Stimulated activated CD4-positive, alpha-beta T cell treated with anti-CD3 and anti-CD28 coated beads, Interleukin-1b, Interleukin-23, amount 100 ng/mL, for 1 hour (primary cell): ENCODE measurements around the gene MBD2.
"Not testable (repeated sequence)": the region's sequence is repeated elsewhere in the genome, so short reads cannot be mapped to it uniquely, and the experiment has no call there.

Experiments
- DNase-seq, 2 donors: peaks; one replicate each; pipeline ENCODE4 v3.0.0-alpha.2; 2020; ENCODE audit warnings: low read depth in 2 of 2

Gene MBD2, protein sequence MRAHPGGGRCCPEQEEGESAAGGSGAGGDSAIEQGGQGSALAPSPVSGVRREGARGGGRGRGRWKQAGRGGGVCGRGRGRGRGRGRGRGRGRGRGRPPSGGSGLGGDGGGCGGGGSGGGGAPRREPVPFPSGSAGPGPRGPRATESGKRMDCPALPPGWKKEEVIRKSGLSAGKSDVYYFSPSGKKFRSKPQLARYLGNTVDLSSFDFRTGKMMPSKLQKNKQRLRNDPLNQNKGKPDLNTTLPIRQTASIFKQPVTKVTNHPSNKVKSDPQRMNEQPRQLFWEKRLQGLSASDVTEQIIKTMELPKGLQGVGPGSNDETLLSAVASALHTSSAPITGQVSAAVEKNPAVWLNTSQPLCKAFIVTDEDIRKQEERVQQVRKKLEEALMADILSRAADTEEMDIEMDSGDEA

DNA sequence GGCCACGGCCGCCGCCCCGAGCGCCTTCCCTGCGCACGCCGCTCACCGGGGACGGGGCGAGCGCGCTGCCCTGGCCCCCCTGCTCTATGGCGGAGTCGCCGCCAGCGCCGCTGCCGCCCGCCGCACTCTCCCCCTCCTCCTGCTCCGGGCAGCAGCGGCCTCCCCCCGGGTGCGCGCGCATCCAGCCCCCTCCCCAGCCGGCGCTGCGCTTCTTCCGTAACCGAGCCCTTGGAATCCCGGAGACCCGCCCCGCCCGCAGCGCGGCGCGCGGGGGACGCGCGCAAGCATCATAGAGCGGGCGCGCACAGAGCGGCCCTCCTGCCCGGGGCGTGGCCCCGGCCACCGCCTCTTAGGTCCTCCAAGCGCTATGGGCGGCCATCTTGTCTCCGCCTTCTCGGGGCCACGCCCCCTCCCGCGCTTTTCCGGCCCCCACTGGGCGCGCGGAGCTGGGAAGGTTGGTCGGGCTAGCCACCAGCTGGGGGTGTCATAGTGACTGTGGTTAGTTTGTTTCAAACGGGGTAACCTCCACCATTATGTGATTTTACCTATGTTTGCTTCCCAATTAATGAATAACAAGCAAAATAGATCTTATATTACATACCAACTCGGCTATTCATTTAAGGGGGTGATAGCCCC is at the start of gene MBD2:
TSS of gene MBD2 (minus strand) at position 291 of the 636 bp plus-strand sequence. CDS start at position 181, 110 bp downstream.
- peak; percentile 79 to 92 for DNase-seq

DNA sequence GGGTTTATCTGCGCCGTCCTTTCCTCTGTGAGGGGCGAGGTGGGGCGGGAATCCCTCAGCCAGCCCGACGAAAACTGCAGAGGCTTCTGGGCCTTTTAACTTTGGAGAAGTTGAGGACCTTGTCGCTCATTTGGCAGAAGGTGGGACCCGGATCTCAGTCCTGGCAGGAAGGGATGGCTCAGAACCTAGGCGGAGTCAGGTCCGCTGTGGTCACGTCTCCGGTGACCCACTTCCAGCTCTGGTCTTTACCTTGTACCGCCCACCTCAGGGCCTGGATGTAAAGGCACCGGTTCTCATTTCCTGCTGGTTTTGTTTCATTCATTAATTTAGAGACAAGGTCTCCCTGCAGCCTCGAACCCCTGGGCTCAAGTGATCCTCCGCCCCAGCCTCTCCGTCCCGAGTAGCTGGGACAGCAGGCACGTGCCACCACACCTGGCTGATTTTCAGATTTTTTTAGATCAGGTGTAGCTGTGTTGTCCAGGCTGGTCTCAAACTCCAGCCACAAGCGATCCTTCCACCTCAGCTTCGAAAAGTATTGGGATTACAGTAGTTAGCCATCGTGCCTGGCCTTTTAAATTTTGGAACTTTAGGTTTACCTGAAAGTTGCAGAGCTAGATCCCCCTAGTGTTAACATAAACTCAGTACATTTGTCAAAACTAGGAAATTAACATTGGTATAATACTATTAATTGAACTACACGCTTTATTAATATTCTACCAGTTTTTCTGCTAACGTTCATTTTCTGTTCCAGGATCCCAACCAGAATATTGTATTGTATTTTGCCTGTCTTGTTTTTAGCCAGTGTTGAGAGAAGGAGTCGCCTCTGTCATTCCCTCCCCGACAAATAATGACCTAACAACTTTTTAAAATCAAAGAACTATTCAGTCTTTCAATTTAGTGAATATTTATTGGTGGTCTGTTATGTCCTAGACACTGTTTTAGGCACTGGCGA is 45.7 kb upstream of the MBD2 start:
- DNase-seq = no peak

DNA sequence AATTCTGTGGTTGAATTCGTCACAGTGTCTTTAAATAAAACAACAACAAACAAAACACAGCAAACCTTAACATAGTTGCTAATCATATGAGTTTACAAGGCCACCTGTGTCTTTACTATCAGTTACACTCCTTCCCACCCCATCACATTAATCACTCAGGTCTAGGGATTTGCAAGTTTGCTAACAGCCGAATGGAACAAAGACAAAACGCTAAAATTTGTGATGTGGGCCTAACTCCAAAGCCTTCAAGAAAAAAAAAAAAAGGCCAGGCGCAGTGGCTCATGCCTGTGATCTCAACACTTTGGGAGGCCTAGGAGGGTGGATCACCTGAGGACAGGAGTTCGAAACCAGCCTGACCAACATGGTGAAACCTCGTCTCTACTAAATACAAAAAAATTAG is 44.3 kb upstream of the MBD2 start:
- DNase-seq = no peak

DNA sequence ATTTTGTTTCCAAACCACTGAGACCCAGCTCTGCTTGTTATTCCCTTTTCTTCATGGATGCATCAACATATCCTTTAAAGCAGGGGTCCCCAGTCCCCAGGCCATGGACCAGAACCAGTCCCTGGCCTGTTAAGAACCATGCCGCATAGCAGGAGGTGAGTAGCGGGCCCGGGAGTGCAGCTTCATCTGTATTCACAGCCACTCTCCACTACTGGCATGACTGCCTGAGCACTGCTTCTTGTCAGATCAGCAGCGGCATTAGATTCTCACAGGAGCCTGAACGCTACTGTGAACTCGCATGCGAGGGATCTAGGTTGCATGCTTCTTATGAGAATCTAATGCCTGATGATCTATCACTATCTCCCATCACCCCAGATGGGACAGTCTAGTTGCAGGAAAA is 43.2 kb upstream of the MBD2 start:
- no peak for DNase-seq

DNA sequence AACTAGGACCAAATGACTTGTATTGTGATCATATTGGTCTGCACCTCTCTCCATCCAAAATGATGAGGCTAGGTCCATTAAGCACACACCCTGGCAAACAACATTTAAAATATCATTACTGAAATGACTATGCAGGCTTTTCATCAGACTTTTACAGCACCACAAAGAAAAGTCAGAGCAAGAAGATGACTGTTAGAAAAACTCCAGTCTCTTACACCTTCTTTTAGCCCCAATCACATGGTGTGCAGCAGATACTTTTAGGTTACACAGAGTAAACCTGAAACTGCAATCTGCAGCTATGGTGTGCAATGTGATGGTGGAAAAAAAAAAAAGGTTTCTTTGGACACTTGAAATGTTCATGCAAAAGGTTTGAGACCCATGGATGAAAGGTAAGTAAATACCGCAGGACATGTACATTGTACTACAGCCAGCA is 39.5 kb upstream of the MBD2 start:
- no peak for DNase-seq

DNA sequence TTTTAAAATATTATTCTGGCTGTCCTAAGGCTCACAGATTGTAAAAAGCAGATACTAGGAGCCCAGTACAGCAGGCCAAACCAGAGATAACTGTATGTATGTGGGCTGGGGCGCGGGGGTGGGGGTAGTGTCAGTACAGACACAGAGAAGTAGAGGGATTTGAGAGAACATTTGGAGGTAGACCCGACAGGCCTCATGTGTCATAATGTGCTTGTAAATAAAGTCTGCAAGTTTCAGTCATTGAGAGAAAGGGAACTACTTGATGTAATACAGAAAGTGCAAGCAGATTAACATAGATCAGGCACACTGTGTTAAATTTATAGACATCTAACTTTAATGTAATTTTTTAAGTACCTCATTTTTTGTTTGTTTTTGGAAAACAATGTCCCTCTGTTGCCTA is 37.4 kb upstream of the MBD2 start:
- DNase-seq = peak in 1 of 2 donors; percentile 38

DNA sequence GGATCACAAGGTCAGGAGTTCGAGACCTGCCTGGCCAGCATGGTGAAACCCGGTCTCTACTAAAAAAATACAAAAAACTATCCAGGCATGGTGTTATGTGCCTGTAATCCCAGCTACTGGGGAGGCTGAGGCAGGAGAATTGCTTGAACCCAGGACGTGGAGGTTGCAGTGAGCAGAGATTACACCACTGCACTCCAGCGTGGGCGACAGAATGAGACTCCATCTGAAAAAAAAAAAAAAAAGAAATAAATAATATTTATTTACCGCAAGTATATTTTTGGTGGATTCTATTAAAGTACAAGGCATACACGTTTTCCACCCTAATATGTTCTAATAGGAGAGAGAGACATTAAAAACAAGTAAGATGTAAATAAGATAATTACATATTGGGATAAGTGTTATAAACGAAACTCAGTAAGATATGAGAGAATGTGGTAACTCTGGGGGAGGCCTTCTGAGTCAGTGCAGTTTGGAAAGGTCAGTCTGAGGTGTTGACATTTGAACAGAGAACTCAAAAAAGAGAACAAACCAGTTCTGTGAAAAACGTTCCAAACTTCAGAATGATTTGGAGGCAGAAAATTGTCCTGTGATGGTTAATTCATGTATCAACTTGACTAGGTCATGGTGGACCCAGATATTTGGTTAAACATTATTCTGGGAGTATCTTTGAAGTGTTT is 36.1 kb upstream of the MBD2 start:
- DNase-seq = no peak

DNA sequence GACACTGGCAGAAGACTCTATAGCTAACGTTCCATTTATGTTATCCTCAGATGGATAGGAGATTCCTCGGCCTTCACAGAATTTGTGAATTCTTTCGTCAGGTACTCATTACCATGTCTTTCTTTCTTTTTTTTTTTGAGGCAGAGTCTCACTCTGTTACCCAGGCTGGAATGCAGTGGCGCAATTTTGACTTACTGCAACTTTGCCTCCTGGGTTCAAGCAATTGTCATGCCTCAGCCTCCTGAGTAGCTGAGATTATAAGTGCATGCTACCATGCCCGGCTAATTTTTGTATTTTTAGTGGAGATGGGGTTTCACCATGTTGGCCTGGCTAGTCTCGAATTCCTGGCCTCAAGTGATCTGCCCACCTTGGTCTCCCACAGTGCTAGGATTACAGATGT is 33.3 kb upstream of the MBD2 start:
- DNase-seq = not testable (repeated sequence)

DNA sequence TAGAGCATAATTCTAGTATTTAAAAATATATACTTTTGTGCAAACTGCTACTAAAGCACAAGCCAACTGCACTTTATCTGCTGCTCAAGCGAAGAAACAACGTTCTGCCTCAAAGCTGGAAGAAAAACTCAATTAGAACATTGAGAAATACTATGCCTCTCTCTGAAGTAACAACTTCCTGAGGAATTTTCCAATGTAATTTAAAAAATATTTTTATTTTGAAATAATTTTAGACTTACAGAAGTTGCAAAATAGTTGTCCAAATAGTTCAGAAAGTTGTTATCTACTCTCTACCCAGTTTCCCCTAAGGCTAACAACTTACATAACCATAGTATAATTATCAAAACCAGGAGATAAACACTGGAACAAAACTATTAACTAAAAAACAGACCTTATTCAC is 32.5 kb upstream of the MBD2 start:
- DNase-seq = no peak

DNA sequence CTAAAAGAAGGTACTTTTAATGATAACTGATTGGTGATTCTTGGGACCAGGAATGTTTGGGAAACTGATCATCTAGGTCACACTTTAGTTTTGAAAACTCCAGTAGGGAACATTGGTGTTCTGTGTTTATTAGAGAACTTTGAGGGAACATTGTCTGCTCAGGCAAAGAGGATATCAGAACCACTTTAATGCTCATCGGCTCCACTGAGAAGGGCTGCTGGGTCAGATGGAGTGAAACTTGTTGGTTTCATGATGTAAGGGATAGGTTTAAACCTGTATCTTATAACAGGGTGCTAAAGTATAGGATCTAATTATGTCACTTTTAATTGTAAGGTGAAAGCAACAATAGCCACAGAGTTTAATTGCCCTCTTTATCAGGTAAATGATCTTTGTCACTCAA is 30.7 kb upstream of the MBD2 start:
- no peak for DNase-seq

DNA sequence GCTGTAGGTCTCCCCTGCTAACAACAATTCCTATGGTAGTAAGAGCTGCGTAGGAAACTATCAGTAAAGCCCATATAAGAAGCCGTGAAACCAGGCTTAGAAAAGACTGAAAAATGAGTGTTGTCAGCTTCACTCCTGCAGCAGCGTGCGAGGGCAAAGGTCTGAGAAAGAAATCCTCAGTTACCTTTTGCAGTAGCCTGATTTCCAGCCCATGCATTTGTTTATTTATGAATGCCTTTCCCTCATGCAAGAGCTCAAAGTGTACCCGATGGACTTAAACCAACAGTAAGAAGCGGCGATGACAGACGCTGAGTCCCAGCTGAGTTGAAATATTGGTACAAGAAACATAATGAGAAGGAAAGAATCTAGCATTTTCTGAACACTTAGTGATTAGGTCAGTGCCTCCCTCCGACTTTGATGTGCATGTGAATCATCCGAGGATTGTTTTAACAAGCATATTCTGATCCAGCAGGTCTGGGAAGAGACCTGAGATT is 29.8 kb upstream of the MBD2 start:
- DNase-seq = no peak

DNA sequence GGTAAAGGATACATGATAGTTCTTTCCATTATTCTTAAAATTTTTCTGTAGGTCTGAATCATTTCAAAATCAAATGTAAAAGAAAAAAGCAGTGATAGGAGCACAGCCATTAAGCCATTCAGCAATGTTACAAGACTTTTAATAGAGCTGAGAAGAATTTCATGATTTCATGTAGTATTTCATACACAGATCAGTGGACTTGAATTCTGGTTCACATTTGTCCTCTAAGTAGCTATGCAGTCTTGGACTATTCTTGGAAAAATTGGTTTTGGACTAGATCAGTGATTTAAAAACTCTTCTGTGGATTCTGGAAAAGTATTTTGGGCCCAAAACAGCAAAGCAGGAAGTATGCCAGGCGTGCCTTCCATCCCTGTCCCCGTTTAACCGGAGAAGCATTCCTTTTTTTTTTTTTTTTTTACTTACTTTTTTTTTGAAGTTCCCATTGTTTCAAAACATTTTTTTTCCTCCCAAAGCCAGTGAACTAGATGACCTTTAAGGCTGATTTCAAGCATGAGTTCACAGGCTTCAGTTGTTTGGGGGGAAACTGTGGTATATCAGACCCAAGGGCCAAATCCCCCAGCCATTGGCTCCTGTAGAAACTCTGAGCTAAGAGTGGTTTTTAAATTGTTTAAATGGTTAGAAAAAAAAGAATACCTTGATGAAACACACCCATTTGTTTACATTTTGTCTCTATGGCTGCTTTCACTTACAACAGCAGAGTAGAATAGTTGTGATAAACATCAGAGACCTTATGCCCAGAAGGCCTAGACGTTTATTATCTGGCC is 27.3 kb upstream of the MBD2 start:
- DNase-seq = no peak

DNA sequence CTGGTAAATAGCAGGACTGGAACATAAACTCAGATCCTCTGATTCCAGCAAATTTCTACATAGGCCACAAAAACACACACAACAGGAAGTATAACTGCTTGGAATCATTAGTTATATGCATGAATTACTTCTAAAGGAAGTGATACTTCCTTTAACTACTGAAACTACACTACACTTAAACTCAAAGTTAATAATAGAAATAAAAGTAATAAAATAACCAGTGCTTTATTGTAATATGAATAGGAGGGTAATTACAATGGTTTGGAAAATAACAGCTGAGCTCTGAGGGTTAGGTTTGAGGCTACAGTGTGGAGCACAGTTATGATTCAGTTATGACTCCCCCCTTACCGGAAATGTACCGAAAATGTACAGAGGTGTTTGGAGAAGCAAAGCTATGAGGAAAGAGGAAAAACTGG is 26.4 kb upstream of the MBD2 start:
- no peak for DNase-seq

DNA sequence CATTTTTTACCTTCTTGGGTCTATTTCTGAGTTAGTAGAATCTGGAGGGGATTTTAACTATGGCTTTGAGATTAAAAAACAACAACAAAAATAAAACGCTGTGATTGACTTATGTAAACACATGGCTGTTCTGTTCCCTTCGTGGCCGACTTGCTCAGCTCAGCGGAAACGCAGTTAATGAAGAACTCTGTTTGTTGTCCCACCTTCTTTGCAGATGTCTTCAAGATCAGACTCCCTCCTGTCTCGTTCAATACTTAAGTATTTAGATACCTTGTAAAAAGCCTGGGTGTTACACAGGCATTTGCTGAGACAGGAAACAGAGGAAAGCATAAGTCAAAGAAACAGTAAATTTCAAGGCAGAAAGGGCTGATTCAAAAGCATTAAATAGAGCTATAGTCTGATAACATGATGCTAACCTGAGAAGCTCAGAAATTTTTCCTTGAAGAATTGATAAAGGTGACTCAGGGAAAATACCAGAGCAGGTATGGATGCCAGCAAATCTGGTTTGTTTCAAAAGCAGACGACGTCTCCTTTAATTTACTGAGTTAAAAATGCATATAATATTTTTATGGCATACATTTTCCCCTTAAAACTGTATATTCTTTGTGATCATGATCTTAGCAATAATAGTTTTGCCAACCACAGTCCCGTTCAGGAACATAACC is 23.2 kb upstream of the MBD2 start:
- DNase-seq = no peak

DNA sequence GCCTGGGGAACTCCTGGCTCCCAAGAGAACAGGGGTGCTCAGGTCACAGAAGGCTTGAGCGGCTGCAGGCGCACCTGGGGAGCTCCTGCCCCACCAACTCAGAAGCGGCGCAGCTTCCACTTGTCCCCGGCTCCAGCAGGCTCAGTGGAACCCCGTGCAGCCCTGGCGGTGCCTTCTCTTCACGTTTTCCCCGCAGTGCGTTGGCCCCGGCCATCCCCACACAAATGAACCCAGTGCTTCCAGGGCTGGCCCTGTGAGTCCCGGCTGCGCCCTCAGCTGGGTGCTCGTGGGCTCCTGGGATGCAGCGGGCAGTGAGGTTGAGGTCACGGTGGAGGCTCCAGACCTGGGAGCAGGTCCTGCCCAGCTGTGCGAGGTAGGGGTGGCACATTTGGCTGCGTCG is 17.9 kb upstream of the MBD2 start:
- no peak for DNase-seq

DNA sequence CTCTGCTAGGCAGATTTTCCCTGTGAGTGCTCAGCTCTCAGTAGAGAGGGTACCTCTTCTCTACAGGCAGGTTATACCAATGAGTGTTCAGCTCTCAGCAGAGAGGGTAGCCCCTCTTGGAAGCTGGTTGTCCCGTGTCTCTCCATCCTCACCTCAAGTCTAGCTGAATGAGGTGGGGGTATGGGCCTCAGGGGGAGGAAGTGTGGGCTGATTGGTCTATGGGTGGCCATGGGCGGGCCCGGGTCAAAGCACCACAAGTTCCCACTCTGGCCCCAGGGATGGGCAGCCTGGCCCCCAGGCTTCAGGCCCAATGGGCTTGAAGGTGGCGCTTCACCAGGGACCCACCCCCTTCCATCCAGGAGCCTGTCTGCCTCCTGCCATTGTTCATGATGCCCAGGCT is 17.0 kb upstream of the MBD2 start:
- DNase-seq = no peak

DNA sequence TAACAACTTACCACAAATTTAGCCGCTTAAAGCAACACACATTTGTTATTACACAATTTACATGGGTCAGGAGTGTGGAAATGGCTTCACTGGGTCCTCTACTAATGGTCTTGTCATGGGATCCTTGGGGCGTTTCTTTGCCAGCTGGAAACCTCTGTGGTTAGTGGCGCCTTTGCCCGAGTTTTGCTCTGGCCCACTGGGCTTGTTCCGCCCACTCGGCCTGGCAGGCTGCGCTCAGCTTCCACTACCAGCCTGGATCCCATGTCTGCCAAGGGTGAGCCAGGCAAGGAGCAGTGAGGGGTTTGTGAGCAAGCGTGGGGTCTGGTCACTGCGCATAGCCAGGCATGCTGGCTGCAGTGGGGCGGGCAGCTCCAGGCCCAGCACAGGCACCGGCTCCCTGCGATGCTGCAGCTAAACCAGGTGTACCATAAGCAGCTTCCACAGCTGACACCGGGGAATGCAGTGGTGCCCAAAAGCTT is 16.2 kb upstream of the MBD2 start:
- DNase-seq = no peak

DNA sequence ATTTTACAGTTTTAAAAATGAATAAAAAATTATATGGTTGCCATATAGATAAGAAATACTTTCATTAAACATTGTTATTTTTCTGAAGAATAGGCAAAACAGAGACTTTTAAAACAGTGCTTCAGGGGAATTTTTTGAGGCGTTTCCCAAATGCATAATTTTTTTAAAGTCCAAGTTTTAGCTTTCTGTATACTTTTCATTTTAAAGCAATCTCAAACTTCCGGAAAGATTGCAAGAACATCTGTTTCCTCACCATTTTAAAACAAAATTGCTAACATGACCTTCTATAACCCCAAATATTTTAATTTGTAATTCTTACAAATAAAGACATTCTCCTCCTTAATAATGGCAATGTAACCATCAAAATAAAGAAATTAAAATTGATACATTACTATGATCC is 15.1 kb upstream of the MBD2 start:
- DNase-seq = no peak

DNA sequence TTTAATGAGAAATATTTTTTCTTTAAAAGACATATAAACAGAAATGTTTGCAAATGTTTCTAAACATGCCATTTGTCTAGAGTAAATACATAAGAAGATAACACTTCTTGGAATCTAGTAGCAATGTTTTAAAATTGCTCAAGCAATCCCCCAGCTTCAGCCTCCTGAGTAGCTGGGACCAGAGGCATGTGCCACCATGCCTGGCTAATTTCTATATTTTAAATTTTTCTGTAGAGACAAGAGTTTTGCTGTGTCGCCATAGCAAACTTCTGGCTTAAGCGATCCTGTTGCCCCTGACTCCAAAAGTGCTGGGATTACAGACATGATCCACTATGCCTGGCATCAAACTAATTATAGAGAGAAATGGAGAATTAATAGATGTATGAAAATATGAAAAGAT is 14.6 kb upstream of the MBD2 start:
- no peak for DNase-seq
